ENCODE measurements around the gene CYP19A1.

GRCh38 chr15:51375966-51376640 lies 37.7 kb upstream of the CYP19A1 start:
- no peak for TF ChIP-seq USF2 (IDR thresholded peaks at IDR 0.05; ENCODE audit: borderline replicate concordance, low read depth, low read length)
- no peak for TF ChIP-seq RXRA (IDR thresholded peaks at IDR 0.05; ENCODE audit: borderline replicate concordance, low read depth)
- TF ChIP-seq MAX (IDR thresholded peaks at IDR 0.05; ENCODE audit: low read depth): no peak
- no peak for TF ChIP-seq EP300 (IDR thresholded peaks at IDR 0.05; ENCODE audit: borderline replicate concordance in 1 of 2, low read depth in 1 of 2, low read length in 1 of 2)
- no peak for TF ChIP-seq CTCF (IDR thresholded peaks at IDR 0.05)
- TF ChIP-seq NFIC (IDR thresholded peaks at IDR 0.05; ENCODE audit: borderline replicate concordance): no peak
- no peak for TF ChIP-seq GATA2 (CRISPR knock-in tag; IDR thresholded peaks at IDR 0.05)
- TF ChIP-seq YY1 (IDR thresholded peaks at IDR 0.05; ENCODE audit: low read depth): no peak
- TF ChIP-seq GABPA (IDR thresholded peaks at IDR 0.05; ENCODE audit: low read depth): no peak
- TF ChIP-seq POLR2AphosphoS5 (IDR thresholded peaks at IDR 0.05; ENCODE audit: low read depth, low read length): no peak
- TF ChIP-seq MXI1 (IDR thresholded peaks at IDR 0.05; ENCODE audit: low read depth, low read length): no peak
- no peak for TF ChIP-seq RAD21 (IDR thresholded peaks at IDR 0.05; ENCODE audit: low read length)
- no peak for TF ChIP-seq ZBTB33 (IDR thresholded peaks at IDR 0.05; ENCODE audit: borderline replicate concordance, low read depth)

Measured in SK-N-SH (cell line).